NOMO-1 (cell line): ENCODE results near the gene BORCS5.
"Not testable (repeated sequence)": the region's sequence is repeated elsewhere in the genome, so short reads cannot be mapped to it uniquely, and the experiment has no call there.

Source experiments
- DNase-seq, 2 experiments: peaks; one replicate each; lab custom pipeline; 2025; ENCODE audit not compliant: unreplicated experiment in 2 of 2; lab: John Stamatoyannopoulos, UW

Gene BORCS5

DNA sequence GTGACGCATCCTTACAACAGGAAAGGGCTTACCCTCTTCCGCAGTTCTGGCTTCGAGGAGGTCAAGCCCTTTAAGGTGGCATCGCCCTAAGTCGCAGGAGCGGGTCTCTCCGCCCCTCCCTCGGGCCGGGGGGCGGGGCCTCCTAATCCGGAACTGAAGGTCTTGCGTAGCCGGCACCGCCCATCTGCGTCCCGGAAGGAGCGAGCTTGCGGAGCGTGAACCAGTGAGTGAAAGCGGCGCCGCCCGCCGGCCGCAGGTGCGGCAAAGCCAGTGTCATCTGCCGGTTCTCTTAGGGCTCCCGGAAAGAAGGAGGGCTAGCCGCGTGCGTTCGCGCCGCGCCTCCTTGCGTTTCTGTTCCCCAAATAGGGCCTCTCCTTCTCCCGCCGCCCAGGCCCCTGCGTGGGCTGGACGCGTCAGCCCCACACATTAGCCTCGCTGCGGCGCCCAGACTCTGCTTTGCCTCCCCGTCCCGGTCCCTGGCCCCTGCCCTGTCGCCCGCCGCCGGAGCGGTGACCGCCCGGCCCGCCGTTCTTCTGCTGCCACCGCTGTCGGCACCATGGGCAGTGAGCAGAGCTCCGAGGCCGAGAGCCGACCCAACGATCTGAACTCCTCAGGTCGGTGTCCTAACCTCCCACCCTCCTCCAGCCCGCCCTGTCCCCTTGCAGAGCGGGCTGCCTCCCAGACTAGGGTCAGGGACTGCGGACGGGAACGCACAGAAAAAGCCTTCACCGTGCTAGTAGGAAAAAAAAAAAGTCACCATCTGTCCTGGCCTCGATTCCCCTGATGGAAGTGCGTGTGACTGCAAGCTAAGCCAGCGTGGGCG, at the start of gene BORCS5:
BORCS5 (plus strand) TSS at position 183 of the 823 bp plus-strand sequence; CDS start at position 557, 374 bp downstream.
- peak; percentile 96 to 97 for DNase-seq

DNA sequence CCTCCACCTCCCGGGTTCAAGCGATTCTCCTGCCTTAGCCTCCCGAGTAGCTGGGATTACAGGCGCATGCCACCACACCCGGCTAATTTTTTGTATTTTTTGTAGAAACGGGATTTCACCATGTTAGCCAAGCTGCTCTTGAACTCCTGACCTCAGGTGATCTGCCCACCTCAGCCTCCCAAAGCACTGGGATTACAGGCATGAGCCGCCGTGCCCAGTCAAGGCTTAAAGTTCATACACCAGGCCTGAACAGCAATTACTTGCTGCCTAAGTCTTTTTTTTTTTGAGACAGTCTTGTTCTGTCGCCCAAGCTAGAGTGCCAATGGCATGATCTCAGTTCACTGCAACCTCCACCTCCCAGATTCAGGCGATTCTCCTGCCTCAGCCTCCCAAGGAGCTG, 46.2 kb upstream of the BORCS5 start:
- DNase-seq: not testable (repeated sequence)

DNA sequence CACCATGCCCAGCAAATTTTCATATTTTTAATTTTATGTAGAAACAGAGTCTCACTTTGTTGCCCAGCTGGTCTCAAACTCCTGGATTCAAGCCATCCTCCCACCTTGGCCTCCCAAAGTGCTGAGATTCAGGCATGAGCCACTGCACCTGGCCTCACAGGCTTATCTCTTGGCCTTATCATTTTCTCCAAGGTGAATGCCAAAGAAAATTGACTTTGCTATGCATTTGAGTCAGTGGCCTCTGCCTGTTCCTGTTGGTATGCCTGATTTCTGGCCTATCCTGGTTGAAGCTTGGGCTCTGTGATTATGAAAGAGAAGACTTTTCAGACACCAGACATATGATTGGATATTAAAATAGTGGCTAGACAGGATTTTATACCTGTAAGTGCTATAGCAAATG, 41.0 kb upstream of the BORCS5 start:
- DNase-seq: no peak

DNA sequence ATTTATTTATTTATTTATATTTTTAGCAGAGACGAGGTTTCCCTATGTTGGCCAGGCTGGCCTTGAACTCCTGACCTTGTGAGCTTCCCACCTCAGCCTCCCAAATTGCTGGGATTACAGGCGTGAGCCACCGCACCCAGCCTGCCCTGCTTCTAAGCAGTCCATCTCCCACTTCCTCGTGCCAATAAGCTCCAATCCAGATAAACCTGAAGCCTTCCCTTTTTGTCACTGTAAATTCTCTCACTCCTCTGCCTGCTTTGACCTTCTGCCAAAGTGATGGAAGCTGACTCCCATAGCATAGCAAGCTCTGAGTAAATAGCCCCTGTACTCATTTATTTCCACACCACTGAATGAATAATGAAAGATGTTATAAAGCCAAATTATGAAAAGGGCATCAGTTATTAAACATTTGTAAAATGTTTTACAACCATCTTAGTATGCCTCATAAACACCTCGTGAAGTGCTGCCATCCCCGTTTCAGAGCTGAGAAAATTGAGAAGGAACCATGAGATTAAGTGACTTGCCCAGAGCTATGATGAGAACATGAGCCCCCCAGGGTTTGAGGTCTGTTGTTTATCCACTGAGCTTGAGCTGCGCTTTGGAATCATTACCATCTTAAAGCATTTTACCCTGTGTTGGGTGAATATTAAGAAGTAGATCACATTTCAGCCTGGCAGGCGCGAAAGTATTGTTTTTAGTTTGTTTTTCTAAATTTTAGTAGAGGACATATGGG, 37.3 kb upstream of the BORCS5 start:
- no peak for DNase-seq

DNA sequence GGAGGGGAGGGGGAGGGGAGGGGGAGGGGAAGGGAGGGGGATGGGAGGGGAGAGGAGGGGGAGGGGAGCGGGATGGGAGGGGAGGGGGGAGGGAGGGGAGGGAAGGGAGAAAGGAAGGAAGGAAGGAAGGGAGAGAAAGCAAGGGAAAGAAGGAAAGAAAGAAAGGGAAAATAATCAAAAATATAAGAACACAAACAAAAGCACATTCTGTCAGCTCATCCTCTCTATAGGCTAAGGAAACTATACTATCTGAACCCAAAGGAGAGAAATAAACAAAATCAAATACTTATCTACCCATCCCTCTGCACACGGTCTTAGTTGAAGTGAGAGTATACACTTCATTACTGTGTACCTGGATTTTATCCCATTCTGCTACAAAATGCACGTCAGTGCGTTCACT, 33.8 kb upstream of the BORCS5 start:
- no peak for DNase-seq

DNA sequence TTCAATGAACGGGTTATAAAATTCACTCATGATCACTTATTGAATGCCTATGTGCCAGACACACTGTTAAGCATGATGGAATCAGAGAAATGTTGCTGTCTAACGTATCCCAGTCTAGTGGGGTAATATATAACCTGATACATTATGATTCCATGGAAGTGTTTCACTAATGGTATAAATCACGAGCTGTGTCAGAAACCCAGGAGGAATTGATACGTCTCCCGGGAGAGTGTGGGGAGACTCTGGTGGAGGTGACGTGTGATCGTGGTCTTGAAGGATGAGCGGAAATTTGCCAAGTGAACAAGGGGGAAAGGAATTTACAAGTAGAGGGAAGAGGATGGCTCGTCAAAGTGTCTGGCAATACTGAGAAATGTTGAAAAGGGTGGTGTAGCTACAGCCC, 33.3 kb upstream of the BORCS5 start:
- no peak for DNase-seq

DNA sequence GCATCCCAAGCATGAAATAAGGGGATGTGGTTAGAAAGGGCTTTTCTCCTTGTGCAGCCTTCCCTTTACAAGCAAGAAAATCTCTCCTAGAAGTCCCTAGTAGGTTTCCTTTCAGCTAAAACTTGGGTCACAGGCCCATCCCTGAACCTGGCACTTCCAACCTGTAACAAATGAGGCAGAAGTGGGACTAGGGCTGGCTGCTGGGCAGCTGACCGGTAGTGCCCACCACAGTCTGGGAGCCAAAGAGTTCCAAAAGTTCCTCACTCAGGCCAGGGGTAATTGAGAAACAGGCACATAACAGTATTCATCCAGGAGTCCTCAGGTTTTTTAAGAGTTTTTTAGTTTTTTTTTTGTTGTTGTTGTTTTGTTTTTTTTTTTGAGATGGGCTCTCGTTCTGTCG, 30.6 kb upstream of the BORCS5 start:
- DNase-seq: no peak

DNA sequence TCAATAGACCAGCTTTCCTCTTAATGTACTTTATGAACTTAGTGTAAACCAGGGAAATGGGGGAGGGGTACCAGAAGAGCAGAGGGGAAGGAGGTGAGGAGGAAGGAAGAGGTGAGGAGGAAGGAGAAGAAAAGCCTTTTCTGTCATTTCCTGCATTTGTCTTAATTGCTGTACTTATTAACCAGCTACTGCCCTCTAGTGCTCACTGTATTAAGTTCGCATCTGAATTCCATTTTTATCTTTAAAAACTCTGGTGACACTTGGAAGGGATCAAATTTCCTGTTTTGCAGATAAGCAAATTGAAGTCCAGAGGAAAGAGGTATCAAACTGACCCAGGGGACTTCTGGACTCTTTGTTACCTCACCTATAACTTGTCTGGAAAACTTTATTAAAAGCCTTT, 29.1 kb upstream of the BORCS5 start:
- DNase-seq: peak; percentile 3 to 75

DNA sequence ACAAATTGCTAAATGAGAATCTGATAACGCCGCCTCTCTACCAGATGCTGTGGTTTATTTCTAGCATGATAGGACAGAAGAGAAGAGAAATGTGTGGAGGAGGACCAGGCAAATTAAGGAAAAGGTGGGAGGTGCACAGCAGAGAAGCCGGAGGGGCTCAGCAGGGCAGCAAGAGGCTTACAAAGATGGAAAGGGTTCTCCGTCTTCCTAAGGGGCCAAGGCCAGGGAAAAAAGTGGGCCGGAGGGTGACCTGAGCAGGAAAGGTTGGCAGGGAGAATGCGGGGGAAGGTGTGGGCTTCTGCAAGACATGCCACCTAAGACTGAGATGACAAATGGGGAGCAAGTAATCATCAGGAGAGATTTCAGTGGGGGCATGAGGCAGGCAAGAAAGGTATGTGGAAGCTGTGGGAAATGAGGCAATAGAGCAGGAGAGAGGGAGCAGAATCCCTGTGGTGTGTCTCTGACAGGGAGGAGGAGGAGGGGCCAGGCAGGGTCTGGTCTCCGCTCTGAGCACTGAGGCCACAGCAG, 25.6 kb upstream of the BORCS5 start:
- no peak for DNase-seq

DNA sequence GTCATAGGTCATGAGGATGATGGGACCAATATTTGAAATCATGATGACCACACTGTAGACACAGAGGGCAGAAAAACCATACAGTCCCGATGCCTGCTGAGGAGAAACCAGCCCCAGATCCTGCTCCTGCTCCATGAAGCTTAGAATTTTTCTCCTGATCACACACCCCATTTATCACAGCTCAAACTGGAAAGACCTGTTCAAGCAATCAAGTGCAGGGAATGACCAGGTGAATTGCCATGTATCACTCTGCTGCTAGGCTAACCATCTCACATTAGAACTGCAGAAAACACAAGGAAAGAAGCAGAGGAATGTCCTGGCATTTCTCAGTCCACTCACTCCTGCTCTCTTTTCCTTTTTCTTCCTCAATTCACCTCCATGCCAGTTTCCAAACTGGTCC, 25.0 kb upstream of the BORCS5 start:
- no peak for DNase-seq

DNA sequence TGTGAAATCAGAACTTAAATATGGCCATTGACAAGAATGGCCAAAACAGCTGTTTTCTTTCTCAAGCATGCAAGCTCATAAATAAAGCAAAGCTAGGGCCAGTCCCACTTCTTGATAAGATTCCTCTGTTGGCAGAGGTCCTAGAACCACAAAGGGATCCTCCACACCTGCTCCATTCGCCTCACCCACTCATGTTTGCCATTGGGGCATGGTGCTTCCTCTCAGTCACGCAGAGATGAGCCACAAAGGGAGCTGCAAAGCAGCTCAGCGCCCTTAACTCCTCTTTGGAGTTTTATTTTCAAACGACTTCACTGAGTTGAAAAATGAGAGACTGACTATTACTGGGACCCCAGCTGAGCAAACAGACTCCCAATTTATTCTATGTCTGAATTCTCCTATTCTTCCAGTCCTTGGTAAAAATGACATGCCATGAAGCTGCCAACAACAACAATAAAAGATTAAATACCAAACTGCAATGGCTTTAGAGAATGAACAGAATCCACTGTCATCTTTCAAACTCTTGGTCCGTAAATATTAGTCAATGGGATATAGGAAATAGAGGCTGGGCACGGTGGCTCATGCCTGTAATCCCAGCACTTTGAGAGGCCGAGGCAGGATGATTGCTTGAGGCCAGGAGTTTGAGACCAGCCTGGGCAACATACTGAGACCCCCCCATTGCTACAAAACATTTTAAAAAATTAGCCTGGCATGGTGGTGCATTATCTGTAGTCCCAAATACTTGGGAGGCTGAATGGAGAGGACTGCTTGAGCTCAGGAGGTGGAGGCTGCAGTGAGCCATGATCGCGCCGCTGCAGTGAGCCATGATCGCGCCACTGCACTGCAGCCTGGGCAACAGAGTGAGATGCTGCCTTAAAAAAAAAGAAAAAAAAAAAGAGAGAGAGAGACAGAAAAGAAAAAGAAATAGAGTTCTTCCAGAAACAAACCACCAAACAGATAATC, 23.2 kb upstream of the BORCS5 start:
- no peak for DNase-seq

DNA sequence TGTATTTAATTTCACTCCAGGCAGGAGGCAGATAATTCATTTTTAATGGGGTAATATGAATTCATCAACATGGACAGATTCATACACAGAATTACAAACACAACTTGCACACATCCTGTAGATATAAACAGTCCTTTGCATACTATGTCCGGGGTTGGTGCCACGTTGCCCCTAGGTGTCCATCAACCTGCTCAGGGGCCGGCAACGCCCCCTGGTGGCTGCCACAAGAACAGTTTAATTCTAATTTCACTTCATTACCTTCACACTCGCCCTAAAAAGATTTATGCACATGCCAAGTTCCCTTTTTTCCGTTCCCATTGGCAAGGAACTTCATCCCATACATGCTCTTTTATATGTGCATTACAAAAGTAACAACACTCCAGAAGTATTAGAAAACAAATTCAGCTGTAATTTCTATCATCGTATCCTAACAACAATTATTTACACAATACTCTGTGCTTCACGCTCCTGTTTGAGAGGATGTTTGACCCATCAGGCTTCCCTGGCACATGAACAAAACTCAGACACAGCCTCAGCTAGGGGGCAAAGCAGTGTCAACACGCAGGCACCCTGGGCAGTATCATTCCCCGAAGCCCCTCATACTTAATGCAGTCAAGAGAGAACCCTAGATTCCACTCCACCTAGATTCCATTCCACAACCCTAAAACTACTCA, 22.4 kb upstream of the BORCS5 start:
- DNase-seq: peak; percentile 36 to 64

DNA sequence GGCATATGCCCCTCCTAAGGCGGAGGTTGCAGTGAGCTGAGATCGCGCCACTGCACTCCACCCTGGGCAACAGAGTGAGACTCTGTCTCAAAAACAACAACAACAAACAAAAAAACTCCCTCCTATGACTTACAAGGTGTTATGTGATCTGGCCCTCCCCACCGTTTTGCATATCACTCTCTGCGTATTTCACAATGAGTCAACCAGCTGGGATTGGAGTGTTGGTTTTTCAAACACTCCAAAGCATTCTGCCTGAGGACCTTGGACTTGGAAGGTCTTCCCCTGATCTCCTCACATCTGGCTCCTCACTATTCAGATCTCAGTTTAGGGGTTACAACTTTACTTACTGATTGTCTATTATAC, 20.8 kb upstream of the BORCS5 start:
- no peak for DNase-seq

DNA sequence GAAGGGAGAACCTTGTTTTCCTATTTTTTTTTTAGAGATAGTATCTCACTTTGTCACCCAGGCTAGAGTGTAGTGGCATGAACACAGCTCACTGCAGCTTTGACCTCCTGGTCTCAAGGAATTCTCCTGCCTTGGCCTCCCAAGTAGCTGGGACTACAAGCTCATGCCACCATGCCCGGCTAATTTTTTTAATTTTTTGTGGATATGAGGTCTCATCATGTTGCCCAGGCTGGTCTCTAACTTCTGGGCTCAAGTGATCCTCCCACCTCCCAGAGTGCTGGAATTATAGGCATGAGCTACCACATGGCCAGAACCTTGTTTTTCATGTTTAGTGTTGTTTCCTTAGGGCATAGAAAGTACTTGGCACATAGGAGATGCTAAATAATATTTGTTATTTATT, 20.4 kb upstream of the BORCS5 start:
- DNase-seq: no peak

DNA sequence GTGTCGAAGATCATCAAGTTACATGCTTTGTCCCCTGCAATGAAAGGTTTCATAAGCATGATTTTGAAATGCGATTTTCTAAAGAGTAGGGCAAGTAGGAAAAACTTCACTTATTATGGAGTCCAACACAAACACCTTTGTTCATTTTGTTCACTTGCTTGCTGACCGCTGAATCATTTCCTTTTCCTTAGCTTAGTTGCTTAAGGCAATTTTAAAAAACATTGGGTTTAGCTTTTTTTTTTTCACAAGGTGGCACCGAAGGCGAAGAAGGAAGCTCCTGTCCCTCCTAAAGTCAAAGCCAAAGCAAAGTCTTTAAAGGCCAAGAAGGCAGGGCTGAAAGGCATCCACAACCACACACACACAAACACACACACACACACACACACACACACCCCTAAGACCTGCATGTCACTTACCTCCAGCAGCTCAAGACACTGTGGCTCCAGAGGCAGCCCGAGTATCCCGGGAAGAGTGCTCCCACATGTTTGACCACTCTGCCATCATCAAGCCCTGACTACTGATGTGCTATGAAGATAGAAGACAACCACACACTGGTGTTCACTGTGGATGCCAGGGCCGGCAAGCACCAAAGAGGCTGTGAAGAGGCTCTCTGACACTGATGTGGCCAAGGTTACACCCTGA, 18.2 kb upstream of the BORCS5 start:
- peak; percentile 42 to 46 for DNase-seq

DNA sequence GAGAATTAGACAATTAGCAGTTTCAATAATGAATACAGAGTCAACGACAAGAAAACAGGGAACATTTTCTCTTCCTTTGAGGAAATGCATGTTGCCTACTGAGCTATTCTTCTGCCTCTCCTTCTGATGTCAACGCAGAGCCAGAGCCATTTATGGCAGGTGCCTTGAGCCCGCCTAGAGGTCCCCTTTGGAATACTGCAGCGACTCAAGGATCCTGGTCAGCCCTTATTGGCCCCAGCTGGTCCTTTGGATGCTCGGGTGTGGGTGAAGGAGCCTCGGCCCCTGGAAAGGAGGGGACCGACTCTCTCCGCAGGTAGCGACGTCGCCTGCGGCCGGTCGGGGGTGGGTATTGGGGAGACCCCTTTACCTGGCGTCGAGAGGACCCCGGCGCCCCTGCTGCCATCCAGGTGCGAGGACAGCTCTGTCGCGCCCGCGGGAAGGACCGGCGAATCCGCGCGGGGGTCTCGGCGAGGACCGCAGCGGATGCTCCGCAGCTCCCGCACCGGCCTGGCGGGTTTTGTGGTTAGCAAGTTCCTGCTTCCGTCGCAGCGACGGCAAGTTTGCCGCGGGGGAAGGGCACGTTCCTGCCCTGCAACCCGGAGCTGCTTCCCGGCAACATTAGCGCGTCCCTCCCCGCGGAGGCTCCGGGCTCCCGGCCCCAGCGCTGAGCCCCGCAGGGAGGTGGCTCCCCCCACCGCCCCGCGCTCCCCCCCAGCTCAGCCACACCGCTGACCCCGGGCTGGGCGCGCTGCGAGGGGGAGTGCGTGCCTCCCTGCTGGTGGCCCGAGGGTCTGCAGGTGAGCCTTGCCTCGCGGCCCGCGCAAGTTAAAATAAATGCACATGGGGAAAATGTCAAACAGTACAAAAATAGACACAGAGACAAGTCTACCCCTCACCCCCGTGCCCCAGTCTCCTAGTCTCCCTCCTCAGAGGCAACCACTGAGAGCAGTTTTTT, 6.9 kb upstream of the BORCS5 start, which contains the start of gene MANSC1:
MANSC1 (minus strand) TSS at position 532 of the 955 bp plus-strand sequence. CDS start 6,928 bp downstream, outside the sequence.
- DNase-seq: peak; percentile 29 to 39

DNA sequence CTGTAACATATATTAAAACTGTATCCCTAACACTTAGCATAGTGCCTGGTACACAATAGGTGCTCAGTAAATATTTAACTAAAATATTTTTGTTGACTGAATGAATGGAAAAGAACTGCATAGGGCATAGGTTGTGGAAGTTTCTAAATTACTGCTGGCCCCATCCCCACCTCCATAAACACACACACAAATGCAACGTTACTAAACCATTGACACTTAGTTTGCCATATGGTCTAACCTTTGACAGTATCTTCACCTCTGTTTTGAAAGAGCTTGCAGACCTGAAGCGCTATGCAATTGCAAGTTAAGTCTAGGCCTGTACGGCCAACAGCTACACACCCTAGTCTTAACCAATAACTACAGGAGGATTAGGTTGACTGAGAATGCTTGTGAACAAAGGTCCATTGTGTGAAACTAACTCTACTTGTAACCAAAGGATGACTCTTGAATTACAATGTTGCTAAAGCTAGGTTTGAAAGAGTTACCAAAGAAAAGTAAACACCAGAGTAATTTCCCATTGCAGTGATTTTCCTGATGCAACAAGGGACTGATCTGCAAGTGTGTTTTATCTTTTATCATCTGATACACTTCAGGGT, 5.9 kb upstream of the BORCS5 start:
- DNase-seq: no peak
